HCT116 (cell line): ENCODE measurements around the gene ACOT7. TPM values are rescaled to one million over a fixed set of nuclear protein-coding genes. Genes with fewer than 3 reads are reported as not detected.

ENCODE experiments used
- ATAC-seq: fragments of 200-7000 bp; cut with Tn5 transposase; 2 replicates; pipeline ENCODE4 v1.9.1; 2020; ENCODE audit warnings: mild to moderate bottlenecking, moderate library complexity
- BruUV-seq: library from RNA; stranded (reverse); fragments of 400-500 nt; replicated peaks from 2 replicates; lab custom pipeline; 2021; lab: Mats Ljungman, UMichigan
- CTCF ChIA-PET: fragments of 300-600 bp; sonication (Branson Sonifier 250); formaldehyde crosslinking; loops from one replicate; lab custom pipeline; 2021; ENCODE audit warnings: antibody characterized with exemption; lab: Charles Lee
- POLR2A ChIA-PET: fragments of 300-600, 350-600 bp; sonication (Branson Sonifier 250); formaldehyde crosslinking; loops from one replicate; lab custom pipeline; 2021; ENCODE audit warnings: antibody characterized with exemption; lab: Charles Lee
- RAD21 ChIA-PET, 2 experiments: fragments of 300-600 bp; sonication (Branson Sonifier 250); formaldehyde crosslinking; loops; one replicate each; lab custom pipeline; 2023; ENCODE audit warnings: low total read pairs in 2 of 2; ENCODE audit not compliant: uncharacterized antibody in 2 of 2, unreplicated experiment in 2 of 2, low non-redundant PET in 1 of 2; lab: Charles Lee
- DNase-seq: peaks from one replicate; pipeline ENCODE4 v3.0.0-alpha.2; 2010; ENCODE audit warnings: low read depth, low spot score
- H2AFZ ChIP-seq: fragments of 200-600 bp; shearing (Covaris generic), sonication (generic); 2 replicates; pipeline ENCODE4 v1.6.1; 2017; ENCODE audit warnings: low read depth, mixed run types, mixed read lengths, antibody characterized with exemption, low read length; ENCODE audit not compliant: poor library complexity, severe bottlenecking
- H3K27ac ChIP-seq: 2 replicates; pipeline ENCODE4 v1.5.1; 2012; ENCODE audit warnings: low read depth, low read length
- H3K27me3 ChIP-seq: fragments of 200-600 bp; sonication (generic); 2 replicates; pipeline ENCODE4 v1.6.1; 2016; ENCODE audit warnings: mixed run types, low read length, mixed read lengths; ENCODE audit not compliant: insufficient read depth
- H3K36me3 ChIP-seq, 2 experiments: fragments of 200-500 bp in 1 of 2; fragments of 200-600 bp in 1 of 2; sonication (Bioruptor generic) in 1 of 2; sonication (generic) in 1 of 2; 2 replicates each; pipeline versions ENCODE4 v1.5.1 to v1.6.1; 2014 to 2016; ENCODE audit warnings: low read length in 2 of 2, inconsistent platforms in 1 of 2, mixed read lengths in 1 of 2, mixed run types in 1 of 2; ENCODE audit not compliant: insufficient read depth in 2 of 2, control insufficient read depth in 1 of 2
- H3K4me1 ChIP-seq, 2 experiments: fragments of 200-600 bp in 1 of 2; sonication (generic) in 1 of 2; 2 replicates each; pipeline versions ENCODE4 v1.5.1 to v1.6.1; 2012 to 2017; ENCODE audit warnings: low read length in 2 of 2, inconsistent platforms in 1 of 2, mild to moderate bottlenecking in 1 of 2, mixed read lengths in 1 of 2, mixed run types in 1 of 2, moderate library complexity in 1 of 2; ENCODE audit not compliant: insufficient read depth in 2 of 2, control insufficient read depth in 1 of 2
- H3K4me2 ChIP-seq: fragments of 200-600 bp; sonication (generic); 2 replicates; pipeline ENCODE4 v1.6.1; 2017; ENCODE audit warnings: mixed run types, low read length, mixed read lengths
- H3K4me3 ChIP-seq, 2 experiments: fragments of 200-600 bp in 1 of 2; sonication (generic) in 1 of 2; replicated peaks in 1 of 2; 2 replicates each; pipeline ENCODE4 v1.5.1; 2011 to 2016; ENCODE audit warnings: low read length in 2 of 2, control low read depth in 1 of 2, low read depth in 1 of 2, mild to moderate bottlenecking in 1 of 2, mixed read lengths in 1 of 2, mixed run types in 1 of 2
- H3K79me2 ChIP-seq: fragments of 200-600 bp; sonication (generic); 2 replicates; pipeline ENCODE4 v1.6.1; 2017; ENCODE audit warnings: mild to moderate bottlenecking, mixed run types, low read length, moderate library complexity, mixed read lengths; ENCODE audit not compliant: insufficient read depth
- H3K9ac ChIP-seq: fragments of 200-600 bp; sonication (generic); 2 replicates; pipeline ENCODE4 v1.6.1; 2016; ENCODE audit warnings: low read length, mixed read lengths
- H3K9me2 ChIP-seq: fragments of 200-600 bp; sonication (generic), shearing (Covaris generic); 2 replicates; pipeline ENCODE4 v1.6.1; 2017; ENCODE audit warnings: mixed run types, mild to moderate bottlenecking, moderate library complexity; ENCODE audit not compliant: insufficient read depth
- H3K9me3 ChIP-seq, 2 experiments: fragments of 200-500 bp in 1 of 2; fragments of 200-600 bp in 1 of 2; sonication (Bioruptor generic) in 1 of 2; sonication (generic) in 1 of 2; 2 replicates each; pipeline ENCODE4 v1.6.1; 2014 to 2017; ENCODE audit warnings: low read length in 2 of 2, mixed read lengths in 2 of 2, inconsistent platforms in 1 of 2, low read depth in 1 of 2, mild to moderate bottlenecking in 1 of 2, mixed run types in 1 of 2, moderate library complexity in 1 of 2; ENCODE audit not compliant: control insufficient read depth in 1 of 2, insufficient read depth in 1 of 2
- H4K20me1 ChIP-seq: fragments of 200-600 bp; sonication (generic), shearing (Covaris generic); 2 replicates; pipeline ENCODE4 v1.6.1; 2017; ENCODE audit warnings: mixed run types, mild to moderate bottlenecking, moderate library complexity; ENCODE audit not compliant: insufficient read depth
- ATF3 ChIP-seq: IDR thresholded peaks from 2 replicates; pipeline ENCODE4 v1.6.1; 2012
- CTCF ChIP-seq, 3 experiments: fragments of 200-600 bp in 1 of 3; sonication (generic) in 1 of 3; IDR thresholded peaks in 2 of 3; conservative IDR thresholded peaks in 1 of 3; 2 replicates each; pipeline ENCODE4 v1.5.1; 2012 to 2017; ENCODE audit warnings: low read depth in 2 of 3, low read length in 2 of 3, antibody characterized with exemption in 1 of 3, borderline replicate concordance in 1 of 3, control low read depth in 1 of 3, mild to moderate bottlenecking in 1 of 3, mixed read lengths in 1 of 3, mixed run types in 1 of 3, moderate library complexity in 1 of 3; ENCODE audit not compliant: insufficient read depth in 1 of 3
- EZH2phosphoT487 ChIP-seq: fragments of 200-600 bp; IDR thresholded peaks from 2 replicates; pipeline ENCODE4 v1.6.1; 2018; ENCODE audit warnings: antibody characterized with exemption, borderline replicate concordance
- FOSL1 ChIP-seq: IDR thresholded peaks from 2 replicates; pipeline ENCODE4 v1.6.1; 2012; ENCODE audit warnings: low read depth
- JUND ChIP-seq: IDR thresholded peaks from 2 replicates; pipeline ENCODE4 v1.6.1; 2012
- POLR2A ChIP-seq: IDR thresholded peaks from 2 replicates; pipeline ENCODE4 v1.7.0; 2011; ENCODE audit warnings: borderline replicate concordance; ENCODE audit not compliant: insufficient read depth, insufficient read length; ENCODE audit errors: extremely low read depth
- POLR2AphosphoS5 ChIP-seq: IDR thresholded peaks from 2 replicates; pipeline ENCODE4 v1.6.1; 2011; ENCODE audit warnings: mild to moderate bottlenecking, low read depth, low read length, moderate library complexity
- RAD21 ChIP-seq: IDR thresholded peaks from 2 replicates; pipeline ENCODE4 v1.6.1; 2012; ENCODE audit warnings: low read depth, mild to moderate bottlenecking
- SRF ChIP-seq: IDR thresholded peaks from 2 replicates; pipeline ENCODE4 v1.6.1; 2012; ENCODE audit warnings: low read depth
- ZFX ChIP-seq: fragments of 450-650 bp; IDR thresholded peaks from 2 replicates; pipeline ENCODE4 v1.6.1; 2017
- ZNF274 ChIP-seq: fragments of 200-500 bp; sonication (Bioruptor generic); IDR thresholded peaks from 2 replicates; pipeline ENCODE4 v1.6.1; 2014; ENCODE audit warnings: mild to moderate bottlenecking, low read depth, low read length, inconsistent platforms
- intact Hi-C: fragments of 100-400 bp; cut with micrococcal nuclease; formaldehyde crosslinking; loops from 2 replicates; pipeline ENCODE4 v1.10.0; 2022
- total RNA-seq: library from RNA; stranded (reverse); gene quantifications from one replicate; pipeline ENCODE4 v1.2.1, GENCODE V29; 2021; ENCODE audit not compliant: unreplicated experiment

Gene ACOT7
- total RNA-seq, 1 experiment from 2014 or later: 162 TPM

- POLR2A ChIA-PET: no interaction called here
- H3K9me3 ChIP-seq: no peaks in the 10 kb centered on the region
- RAD21 ChIA-PET: no interaction called here
- no peak overlapping the region for H3K4me2 ChIP-seq
- H2AFZ ChIP-seq: no peak overlapping the region
- no peak overlapping the region for H3K9ac ChIP-seq
- H3K27ac ChIP-seq: no peak overlapping the region
- no peaks in the 10 kb centered on the region for H3K27me3 ChIP-seq
- CTCF ChIA-PET: no interaction called here
- H3K36me3 ChIP-seq: no peaks in the 10 kb centered on the region; a peak in 1 of 4 replicates
- no peaks in the 10 kb centered on the region for H3K79me2 ChIP-seq
- BruUV-seq: no TSS peak
- intact Hi-C loops: no loop called here
- H4K20me1 ChIP-seq: no peaks in the 10 kb centered on the region
- no peak overlapping the region for H3K4me3 ChIP-seq
- DNase-seq: no peak
- TF ChIP-seq POLR2A (no peak), CTCF (IDR thresholded peaks at IDR 0.05 in 2 of 3, conservative IDR thresholded peaks at IDR 0.05 in 1 of 3; ENCODE audit: borderline replicate concordance in 1 of 3, insufficient read depth in 1 of 3, low read depth in 2 of 3, low read length in 2 of 3) (no peak), ATF3 (no peak), SRF (no peak), JUND (no peak), RAD21 (no peak), EZH2phosphoT487 (no peak), ZFX (no peak), POLR2AphosphoS5 (no peak)
- TF ChIP-seq, all 23 proteins: peak for 0
- no peak for ATAC-seq
- Histone ChIP-seq H3K9me2 (no peaks in the 10 kb centered on the region), H3K4me1 (peaks cover 0 to 3% of the 10 kb centered on the region in 2 experiments; a peak in 1 of 4 replicates)
Measured at GRCh38 chr1:6266641-6267040, 126.9 kb downstream of the ACOT7 start.

GRCh38 chr1:6265151-6265550, 128.4 kb downstream of the ACOT7 start:
- H3K9me3 ChIP-seq: no peaks in the 10 kb centered on the region
- H3K36me3 ChIP-seq: no peaks in the 10 kb centered on the region; a peak in 1 of 4 replicates
- H3K4me3 ChIP-seq: no peak overlapping the region
- no peak overlapping the region for H3K27ac ChIP-seq
- peaks cover 4 to 10% of the 10 kb centered on the region in 2 experiments; a peak in 2 of 4 replicates for H3K4me1 ChIP-seq
- ChIA-PET POLR2A (no interaction called here), RAD21 (no interaction called here), CTCF (no interaction called here)
- no peaks in the 10 kb centered on the region for H4K20me1 ChIP-seq
- intact Hi-C loops: no loop called here
- no peak for ATAC-seq
- no peak overlapping the region for H2AFZ ChIP-seq
- BruUV-seq: no TSS peak
- H3K27me3 ChIP-seq: no peaks in the 10 kb centered on the region
- H3K4me2 ChIP-seq: no peak overlapping the region
- no peak overlapping the region for H3K9ac ChIP-seq
- H3K79me2 ChIP-seq: no peaks in the 10 kb centered on the region
- no peaks in the 10 kb centered on the region for H3K9me2 ChIP-seq
- TF ChIP-seq ZNF274 (no peak), FOSL1 (no peak), CTCF (IDR thresholded peaks at IDR 0.05 in 2 of 3, conservative IDR thresholded peaks at IDR 0.05 in 1 of 3; ENCODE audit: borderline replicate concordance in 1 of 3, insufficient read depth in 1 of 3, low read depth in 2 of 3, low read length in 2 of 3) (no peak)
- no peak for DNase-seq
